Suprapubic skin (tissue), 4 donors: Measurements from ENCODE around the gene AP1S3. TPM values are rescaled to one million over a fixed set of nuclear protein-coding genes. Genes with fewer than 3 reads are reported as not detected.

Source experiments
- DNase-seq, 2 donors: peaks; one replicate each; pipeline ENCODE4 v3.0.0-alpha.2; 2019; ENCODE audit warnings: low spot score in 2 of 2
- H3K27ac ChIP-seq: fragments of 200-600 bp; sonication (generic); one replicate; pipeline ENCODE4 v1.5.1; 2019
- H3K27me3 ChIP-seq: fragments of 200-600 bp; sonication (generic); one replicate; pipeline ENCODE4 v1.5.1; 2019
- H3K36me3 ChIP-seq: fragments of 200-600 bp; sonication (generic); one replicate; pipeline ENCODE4 v1.5.1; 2019
- H3K4me1 ChIP-seq: fragments of 200-600 bp; sonication (generic); one replicate; pipeline ENCODE4 v1.5.1; 2019
- H3K4me3 ChIP-seq: fragments of 200-600 bp; sonication (generic); one replicate; pipeline ENCODE4 v1.5.1; 2019; ENCODE audit warnings: mild to moderate bottlenecking
- H3K9me3 ChIP-seq: fragments of 200-600 bp; sonication (generic); one replicate; pipeline ENCODE4 v1.5.1; 2019
- CTCF ChIP-seq, 2 donors: fragments of 200-600 bp in 1 of 2; fragments of 450-650 bp in 1 of 2; sonication (generic) in 1 of 2; IDR thresholded peaks; one replicate each; pipeline ENCODE4 v1.5.1; 2016 to 2019; ENCODE audit warnings: antibody characterized with exemption in 2 of 2, mild to moderate bottlenecking in 1 of 2, moderate library complexity in 1 of 2
- EP300 ChIP-seq: sonication (generic); formaldehyde crosslinking; IDR thresholded peaks from one replicate; pipeline ENCODE4 v1.6.1; 2017; ENCODE audit warnings: antibody characterized with exemption
- POLR2A ChIP-seq, 2 donors: fragments of 450-650 bp; IDR thresholded peaks; one replicate each; pipeline ENCODE4 v1.6.1; 2017; ENCODE audit warnings: antibody characterized with exemption in 2 of 2, mild to moderate bottlenecking in 2 of 2, moderate library complexity in 2 of 2
- POLR2AphosphoS5 ChIP-seq, 3 donors: sonication (generic); formaldehyde crosslinking; IDR thresholded peaks; one replicate each; pipeline ENCODE4 v1.6.1; 2017; ENCODE audit warnings: antibody characterized with exemption in 3 of 3
- WGBS: methylation state at CpG from one replicate; pipeline ENCODE4 v1.1.5; 2018; 5-methylcytosine and 5-hydroxymethylcytosine counted together
- total RNA-seq, 4 donors: library from RNA; depleted of rRNA; stranded (reverse); fragments of >200 nt; gene quantifications; one replicate each; pipeline ENCODE4 v1.1.0, GENCODE V29; 2016

The AP1S3 gene
- total RNA-seq, 4 donors from 2014 or later = 0.72 to 8.4 (median 3.1) TPM

- Histone ChIP-seq H3K36me3 (no peaks in the 10 kb centered on the region), H3K27ac (no peak overlapping the region), H3K27me3 (no peaks in the 10 kb centered on the region), H3K4me3 (no peak overlapping the region), H3K9me3 (no peaks in the 10 kb centered on the region), H3K4me1 (no peaks in the 10 kb centered on the region)
- DNase-seq = no peak
- no peak for TF ChIP-seq CTCF (IDR thresholded peaks at IDR 0.05)
- TF ChIP-seq EP300 = no peak
- TF ChIP-seq POLR2AphosphoS5 (IDR thresholded peaks at IDR 0.05) = no peak
- TF ChIP-seq POLR2A (IDR thresholded peaks at IDR 0.05) = no peak
- 89% methylated on average over 7 of the region's 7 CpGs for WGBS
These were observed 57.5 kb downstream of the AP1S3 start for GRCh38 chr2:223779877-223780276.

- H3K27me3 ChIP-seq = no peaks in the 10 kb centered on the region
- no peaks in the 10 kb centered on the region for H3K4me1 ChIP-seq
- H3K36me3 ChIP-seq = no peaks in the 10 kb centered on the region
- no peak overlapping the region for H3K4me3 ChIP-seq
- no peak for DNase-seq
- no peak for TF ChIP-seq POLR2AphosphoS5 (IDR thresholded peaks at IDR 0.05)
- no peak for TF ChIP-seq EP300
- no peak for TF ChIP-seq CTCF (IDR thresholded peaks at IDR 0.05)
- TF ChIP-seq POLR2A (IDR thresholded peaks at IDR 0.05) = no peak
- H3K9me3 ChIP-seq = no peaks in the 10 kb centered on the region
- H3K27ac ChIP-seq = no peak overlapping the region
- 71% methylated on average over 8 of the region's 8 CpGs for WGBS
These were observed 63.2 kb downstream of the AP1S3 start for GRCh38 chr2:223774193-223774592.

GRCh38 chr2:223772363-223772762 is 65.0 kb downstream of the AP1S3 start:
- no peaks in the 10 kb centered on the region for H3K27me3 ChIP-seq
- H3K36me3 ChIP-seq = no peaks in the 10 kb centered on the region
- H3K4me3 ChIP-seq = no peak overlapping the region
- no peaks in the 10 kb centered on the region for H3K9me3 ChIP-seq
- H3K4me1 ChIP-seq = no peaks in the 10 kb centered on the region
- H3K27ac ChIP-seq = no peak overlapping the region
- no peak for DNase-seq
- 77% methylated on average over 3 of the region's 3 CpGs for WGBS
- TF ChIP-seq EP300 (no peak), POLR2AphosphoS5 (IDR thresholded peaks at IDR 0.05) (no peak), POLR2A (IDR thresholded peaks at IDR 0.05) (no peak), CTCF (IDR thresholded peaks at IDR 0.05) (no peak)

- Histone ChIP-seq H3K36me3 (no peaks in the 10 kb centered on the region), H3K27me3 (no peaks in the 10 kb centered on the region), H3K27ac (no peak overlapping the region), H3K4me3 (no peak overlapping the region), H3K9me3 (no peaks in the 10 kb centered on the region), H3K4me1 (no peaks in the 10 kb centered on the region)
- WGBS = 93% methylated on average over 4 of the region's 4 CpGs
- no peak for DNase-seq
- TF ChIP-seq POLR2A (IDR thresholded peaks at IDR 0.05) (no peak), EP300 (no peak), CTCF (IDR thresholded peaks at IDR 0.05) (no peak), POLR2AphosphoS5 (IDR thresholded peaks at IDR 0.05) (no peak)
These were observed 65.9 kb downstream of the AP1S3 start for GRCh38 chr2:223771475-223771874.

- no peak for DNase-seq
- H3K4me1 ChIP-seq = no peaks in the 10 kb centered on the region
- TF ChIP-seq EP300 (no peak), CTCF (IDR thresholded peaks at IDR 0.05) (no peak), POLR2AphosphoS5 (IDR thresholded peaks at IDR 0.05) (no peak), POLR2A (IDR thresholded peaks at IDR 0.05) (no peak)
- H3K27me3 ChIP-seq = no peaks in the 10 kb centered on the region
- 59% methylated on average over 3 of the region's 3 CpGs for WGBS
- H3K4me3 ChIP-seq = no peak overlapping the region
- no peak overlapping the region for H3K27ac ChIP-seq
- no peaks in the 10 kb centered on the region for H3K9me3 ChIP-seq
- H3K36me3 ChIP-seq = no peaks in the 10 kb centered on the region
These were observed 69.2 kb downstream of the AP1S3 start for GRCh38 chr2:223768179-223768578.
